Subcutaneous adipose tissue (tissue), 4 donors: ENCODE data around the gene NUDT3. TPM values are rescaled to one million over a fixed set of nuclear protein-coding genes. Genes with fewer than 3 reads are reported as not detected.

ENCODE experiments used
- total RNA-seq, 4 donors: library from RNA; depleted of rRNA; stranded (reverse); fragments of >200 nt; gene quantifications; one replicate each; pipeline ENCODE4 v1.1.0, GENCODE V29; 2016
- TF ChIP-seq, protein P1 (sequence below): fragments of 450-650 bp; IDR thresholded peaks from one replicate; pipeline ENCODE4 v1.5.1; 2016; ENCODE audit warnings: low read depth, mild to moderate bottlenecking, control low read depth, antibody characterized with exemption, moderate library complexity

Gene NUDT3
- total RNA-seq, 4 donors from 2014 or later, result 27.2 to 33.5 (median 30.5) TPM

DNA sequence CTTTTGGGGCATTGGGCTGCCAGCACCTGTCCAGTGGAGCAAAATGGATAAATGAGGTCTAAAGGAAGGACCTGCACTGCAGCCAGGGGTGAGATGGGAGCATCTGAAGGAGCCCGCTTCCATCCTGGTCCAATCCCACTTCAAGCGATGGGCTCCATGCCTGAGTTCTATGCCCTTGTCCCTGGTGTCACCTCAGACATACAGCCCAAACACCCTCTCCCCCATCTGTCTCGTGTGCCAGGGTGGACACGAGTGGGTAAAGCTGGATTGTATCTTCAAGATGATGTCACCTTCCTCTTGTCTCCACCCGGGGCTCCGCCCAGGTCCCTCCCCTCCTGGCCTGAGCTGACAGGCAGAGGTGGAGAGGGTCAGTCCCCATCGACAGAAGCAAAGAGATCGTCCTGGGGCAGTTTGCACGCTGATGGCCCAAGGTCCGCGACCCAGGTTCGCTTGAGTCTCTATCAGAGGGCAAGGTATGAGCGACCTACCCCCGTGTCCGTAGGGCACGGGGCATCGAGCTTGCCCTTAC, 144.2 kb downstream of the NUDT3 start:
- TF ChIP-seq, protein P1, sequence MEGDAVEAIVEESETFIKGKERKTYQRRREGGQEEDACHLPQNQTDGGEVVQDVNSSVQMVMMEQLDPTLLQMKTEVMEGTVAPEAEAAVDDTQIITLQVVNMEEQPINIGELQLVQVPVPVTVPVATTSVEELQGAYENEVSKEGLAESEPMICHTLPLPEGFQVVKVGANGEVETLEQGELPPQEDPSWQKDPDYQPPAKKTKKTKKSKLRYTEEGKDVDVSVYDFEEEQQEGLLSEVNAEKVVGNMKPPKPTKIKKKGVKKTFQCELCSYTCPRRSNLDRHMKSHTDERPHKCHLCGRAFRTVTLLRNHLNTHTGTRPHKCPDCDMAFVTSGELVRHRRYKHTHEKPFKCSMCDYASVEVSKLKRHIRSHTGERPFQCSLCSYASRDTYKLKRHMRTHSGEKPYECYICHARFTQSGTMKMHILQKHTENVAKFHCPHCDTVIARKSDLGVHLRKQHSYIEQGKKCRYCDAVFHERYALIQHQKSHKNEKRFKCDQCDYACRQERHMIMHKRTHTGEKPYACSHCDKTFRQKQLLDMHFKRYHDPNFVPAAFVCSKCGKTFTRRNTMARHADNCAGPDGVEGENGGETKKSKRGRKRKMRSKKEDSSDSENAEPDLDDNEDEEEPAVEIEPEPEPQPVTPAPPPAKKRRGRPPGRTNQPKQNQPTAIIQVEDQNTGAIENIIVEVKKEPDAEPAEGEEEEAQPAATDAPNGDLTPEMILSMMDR, result no peak

- TF ChIP-seq, protein P1, result no peak
Measured at GRCh38 chr6:34247481-34248197, 144.8 kb downstream of the NUDT3 start.

GRCh38 chr6:34246563-34247391, 145.7 kb downstream of the NUDT3 start:
- TF ChIP-seq, protein P1, result no peak

GRCh38 chr6:34246249-34246562, 146.3 kb downstream of the NUDT3 start:
- TF ChIP-seq, protein P1, result no peak

GRCh38 chr6:34243901-34244884, 148.3 kb downstream of the NUDT3 start:
- TF ChIP-seq, protein P1, result no peak

DNA sequence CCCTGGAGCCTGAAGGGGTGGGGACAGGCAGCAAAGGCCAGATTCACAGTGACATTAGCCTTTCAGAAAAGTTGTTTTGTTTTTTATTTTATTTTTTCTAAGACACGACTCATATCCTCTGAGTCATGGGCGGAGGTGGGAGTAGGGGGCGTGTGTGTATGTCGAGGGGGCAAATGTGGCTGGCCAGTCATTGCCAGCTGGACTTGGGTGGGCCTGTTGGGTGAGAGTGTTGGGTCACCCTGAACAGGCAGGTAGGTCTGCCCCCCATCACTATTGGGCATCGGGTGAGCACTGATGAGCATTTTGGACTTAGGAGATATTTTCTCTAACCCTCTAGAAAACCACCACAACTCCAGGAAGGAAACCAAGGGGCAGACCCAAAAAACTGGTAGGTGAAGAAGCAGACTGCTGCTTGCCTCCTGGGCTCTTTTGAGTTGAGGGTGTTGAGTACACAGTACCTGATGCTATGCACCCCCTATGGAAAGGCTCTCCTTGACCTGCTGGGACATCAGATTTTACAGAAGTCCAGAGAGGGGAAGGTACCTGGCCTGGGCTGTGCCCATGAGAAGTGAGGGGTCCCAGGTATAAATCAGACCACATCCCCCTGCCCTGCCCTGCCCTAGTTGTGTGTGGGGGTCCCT, 149.2 kb downstream of the NUDT3 start:
- TF ChIP-seq, protein P1, result no peak
